Stimulated activated effector memory CD8-positive, alpha-beta T cell treated with anti-CD3 and anti-CD28 coated beads, Interleukin-12 subunit alpha, Interleukin-12 subunit beta, amount 100 ng/mL, for 72 hours (primary cell): ENCODE measurements around the gene ACSS1.

ENCODE experiments used
- ATAC-seq: fragments of 150-1000 bp; cut with Tn5 transposase; 2 replicates; pipeline ENCODE4 v1.10.0; 2021
- DNase-seq, 2 donors: peaks; one replicate each; pipeline ENCODE4 v3.0.0; 2021 to 2022; ENCODE audit warnings: low spot score in 2 of 2
- H3K27ac Mint-ChIP-seq: one replicate; pipeline ENCODE4 v1.8.0; 2022; ENCODE audit warnings: mild to moderate bottlenecking, mixed read lengths
- H3K36me3 Mint-ChIP-seq: one replicate; pipeline ENCODE4 v1.8.0; 2022; ENCODE audit warnings: mild to moderate bottlenecking, mixed read lengths
- H3K4me1 Mint-ChIP-seq: one replicate; pipeline ENCODE4 v1.8.0; 2022; ENCODE audit warnings: mixed read lengths
- H3K4me3 Mint-ChIP-seq: one replicate; pipeline ENCODE4 v1.8.0; 2022; ENCODE audit warnings: mild to moderate bottlenecking, mixed read lengths
- H3K9me3 Mint-ChIP-seq: one replicate; pipeline ENCODE4 v1.8.0; 2022; ENCODE audit warnings: mixed read lengths

Gene ACSS1

GRCh38 chr20:25058051-25058846, at the start of gene ACSS1:
Gene ACSS1, minus strand, starts transcription at chr20:25058139. Its CDS starts 37 bp downstream, at chr20:25058102.
- peaks cover 42% of the 10 kb centered on the region for H3K4me1 Mint-ChIP-seq

GRCh38 chr20:25103526-25103925, 45.6 kb upstream of the ACSS1 start:
- ATAC-seq: no peak

More at GRCh38 chr20:25058051-25058846, at the start of gene ACSS1:
- H3K4me3 Mint-ChIP-seq: peak within 1 kb of the TSS; percentile 77
- ATAC-seq: peak; percentile 76
- no peaks in the 10 kb centered on the region for H3K9me3 Mint-ChIP-seq
- H3K36me3 Mint-ChIP-seq: peaks cover 5% of the 10 kb centered on the region
- DNase-seq: peak; percentile 58 to 87
- peak within 1 kb of the TSS; percentile 82 for H3K27ac Mint-ChIP-seq

GRCh38 chr20:25100914-25101313, 43.0 kb upstream of the ACSS1 start:
- ATAC-seq (no peak), DNase-seq (no peak)
- Mint-ChIP-seq H3K4me1 (peaks cover 11% of the 10 kb centered on the region), H3K27ac (no peak overlapping the region), H3K9me3 (no peaks in the 10 kb centered on the region), H3K36me3 (no peaks in the 10 kb centered on the region), H3K4me3 (no peak overlapping the region)

More at GRCh38 chr20:25103526-25103925, 45.6 kb upstream of the ACSS1 start:
- Mint-ChIP-seq H3K4me3 (no peak overlapping the region), H3K36me3 (no peaks in the 10 kb centered on the region), H3K9me3 (no peaks in the 10 kb centered on the region), H3K4me1 (peaks cover 17% of the 10 kb centered on the region), H3K27ac (no peak overlapping the region)
- DNase-seq: no peak

GRCh38 chr20:25099601-25100140, 41.7 kb upstream of the ACSS1 start:
- Mint-ChIP-seq H3K9me3 (no peaks in the 10 kb centered on the region), H3K4me1 (peaks cover 11% of the 10 kb centered on the region), H3K36me3 (no peaks in the 10 kb centered on the region), H3K4me3 (no peak overlapping the region), H3K27ac (peak overlapping the region; percentile 48)
- DNase-seq (no peak), ATAC-seq (peak; percentile 21)

- no peaks in the 10 kb centered on the region for H3K36me3 Mint-ChIP-seq
- peaks cover 11% of the 10 kb centered on the region for H3K4me1 Mint-ChIP-seq
- no peak overlapping the region for H3K27ac Mint-ChIP-seq
- no peak overlapping the region for H3K4me3 Mint-ChIP-seq
- no peaks in the 10 kb centered on the region for H3K9me3 Mint-ChIP-seq
- no peak for DNase-seq
- ATAC-seq: no peak
Measured at GRCh38 chr20:25097498-25097897, 39.6 kb upstream of the ACSS1 start.

- DNase-seq: peak; percentile 39 to 74
- no peaks in the 10 kb centered on the region for H3K36me3 Mint-ChIP-seq
- H3K4me1 Mint-ChIP-seq: peaks cover 27% of the 10 kb centered on the region
- peak; percentile 97 for ATAC-seq
- H3K9me3 Mint-ChIP-seq: no peaks in the 10 kb centered on the region
- peak overlapping the region; percentile 43 for H3K4me3 Mint-ChIP-seq
- H3K27ac Mint-ChIP-seq: peak overlapping the region; percentile 11
Measured at GRCh38 chr20:25090492-25091429, 32.8 kb upstream of the ACSS1 start.

GRCh38 chr20:25089662-25090061, 31.7 kb upstream of the ACSS1 start:
- no peak overlapping the region for H3K27ac Mint-ChIP-seq
- no peaks in the 10 kb centered on the region for H3K9me3 Mint-ChIP-seq
- H3K36me3 Mint-ChIP-seq: no peaks in the 10 kb centered on the region
- no peak overlapping the region for H3K4me3 Mint-ChIP-seq
- peaks cover 29% of the 10 kb centered on the region for H3K4me1 Mint-ChIP-seq
- ATAC-seq: no peak
- no peak for DNase-seq

GRCh38 chr20:25089096-25089495, 31.2 kb upstream of the ACSS1 start:
- no peak for DNase-seq
- no peak overlapping the region for H3K27ac Mint-ChIP-seq
- no peaks in the 10 kb centered on the region for H3K9me3 Mint-ChIP-seq
- no peak for ATAC-seq
- H3K36me3 Mint-ChIP-seq: no peaks in the 10 kb centered on the region
- H3K4me3 Mint-ChIP-seq: no peak overlapping the region
- peaks cover 35% of the 10 kb centered on the region for H3K4me1 Mint-ChIP-seq

GRCh38 chr20:25088267-25088666, 30.3 kb upstream of the ACSS1 start:
- ATAC-seq (no peak), DNase-seq (no peak)
- no peaks in the 10 kb centered on the region for H3K36me3 Mint-ChIP-seq
- H3K4me1 Mint-ChIP-seq: peaks cover 42% of the 10 kb centered on the region
- H3K9me3 Mint-ChIP-seq: no peaks in the 10 kb centered on the region
- no peak overlapping the region for H3K4me3 Mint-ChIP-seq
- no peak overlapping the region for H3K27ac Mint-ChIP-seq

GRCh38 chr20:25087186-25087929, 29.4 kb upstream of the ACSS1 start:
- H3K27ac Mint-ChIP-seq: no peak overlapping the region
- peaks cover 48% of the 10 kb centered on the region for H3K4me1 Mint-ChIP-seq
- DNase-seq (no peak), ATAC-seq (no peak)
- H3K9me3 Mint-ChIP-seq: no peaks in the 10 kb centered on the region
- H3K4me3 Mint-ChIP-seq: no peak overlapping the region
- H3K36me3 Mint-ChIP-seq: no peaks in the 10 kb centered on the region

GRCh38 chr20:25085756-25086495, 28.0 kb upstream of the ACSS1 start:
- no peak overlapping the region for H3K27ac Mint-ChIP-seq
- H3K4me1 Mint-ChIP-seq: peaks cover 39% of the 10 kb centered on the region
- H3K9me3 Mint-ChIP-seq: no peaks in the 10 kb centered on the region
- ATAC-seq (no peak), DNase-seq (peak in 1 of 2 donors; percentile 30)
- H3K36me3 Mint-ChIP-seq: no peaks in the 10 kb centered on the region
- H3K4me3 Mint-ChIP-seq: no peak overlapping the region

GRCh38 chr20:25084626-25085187, 26.8 kb upstream of the ACSS1 start:
- H3K27ac Mint-ChIP-seq: no peak overlapping the region
- DNase-seq (peak in 1 of 2 donors; percentile 50), ATAC-seq (peak; percentile 31)
- H3K4me3 Mint-ChIP-seq: peak overlapping the region; percentile 59
- no peaks in the 10 kb centered on the region for H3K36me3 Mint-ChIP-seq
- no peaks in the 10 kb centered on the region for H3K9me3 Mint-ChIP-seq
- H3K4me1 Mint-ChIP-seq: peaks cover 29% of the 10 kb centered on the region

- H3K27ac Mint-ChIP-seq: no peak overlapping the region
- H3K4me3 Mint-ChIP-seq: peak overlapping the region; percentile 59
- no peaks in the 10 kb centered on the region for H3K36me3 Mint-ChIP-seq
- ATAC-seq (peak; percentile 75), DNase-seq (peak; percentile 36 to 52)
- H3K9me3 Mint-ChIP-seq: no peaks in the 10 kb centered on the region
- H3K4me1 Mint-ChIP-seq: peaks cover 28% of the 10 kb centered on the region
Measured at GRCh38 chr20:25083773-25084625, 26.1 kb upstream of the ACSS1 start.
